MM.1S (cell line): ENCODE measurements around the gene MTMR12.

Experiments used
- EZH2 ChIP-seq: fragments of 300-600 bp; sonication (generic); optimal IDR thresholded peaks from 2 replicates; pipeline ENCODE3; 2017; ENCODE audit warnings: low read depth, mild to moderate bottlenecking, antibody characterized with exemption, low read length, mixed read lengths
- EZH2phosphoT487 ChIP-seq: fragments of 300-600 bp; sonication (generic); IDR thresholded peaks from 2 replicates; pipeline ENCODE4 v1.6.1; 2018; ENCODE audit warnings: antibody characterized with exemption, low read length
- TF ChIP-seq, protein P1 (sequence below): fragments of 300-600 bp; sonication (generic); IDR thresholded peaks from 2 replicates; pipeline ENCODE4 v1.5.1; 2016; ENCODE audit warnings: antibody characterized with exemption, low read length, mixed read lengths

DNA sequence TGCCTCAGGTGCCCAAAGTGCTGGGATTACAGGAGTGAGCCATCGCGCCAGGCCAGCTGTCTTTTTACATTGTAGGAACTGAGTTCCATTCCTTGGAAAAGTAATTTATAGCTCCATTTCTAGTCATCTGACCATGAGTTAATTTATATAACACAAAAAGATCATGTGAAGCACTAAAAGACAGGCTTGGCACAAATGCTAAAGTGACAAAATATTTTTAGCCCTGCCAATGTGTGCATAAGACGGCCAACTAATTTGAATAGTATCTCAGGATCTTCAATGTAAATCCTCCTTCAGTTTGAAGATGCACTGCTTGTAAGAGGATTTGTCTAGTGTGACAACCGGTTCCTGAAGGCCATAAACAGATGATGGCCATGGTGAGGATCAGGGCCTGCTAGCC is 49.1 kb downstream of the MTMR12 start:
- TF ChIP-seq, protein P1, sequence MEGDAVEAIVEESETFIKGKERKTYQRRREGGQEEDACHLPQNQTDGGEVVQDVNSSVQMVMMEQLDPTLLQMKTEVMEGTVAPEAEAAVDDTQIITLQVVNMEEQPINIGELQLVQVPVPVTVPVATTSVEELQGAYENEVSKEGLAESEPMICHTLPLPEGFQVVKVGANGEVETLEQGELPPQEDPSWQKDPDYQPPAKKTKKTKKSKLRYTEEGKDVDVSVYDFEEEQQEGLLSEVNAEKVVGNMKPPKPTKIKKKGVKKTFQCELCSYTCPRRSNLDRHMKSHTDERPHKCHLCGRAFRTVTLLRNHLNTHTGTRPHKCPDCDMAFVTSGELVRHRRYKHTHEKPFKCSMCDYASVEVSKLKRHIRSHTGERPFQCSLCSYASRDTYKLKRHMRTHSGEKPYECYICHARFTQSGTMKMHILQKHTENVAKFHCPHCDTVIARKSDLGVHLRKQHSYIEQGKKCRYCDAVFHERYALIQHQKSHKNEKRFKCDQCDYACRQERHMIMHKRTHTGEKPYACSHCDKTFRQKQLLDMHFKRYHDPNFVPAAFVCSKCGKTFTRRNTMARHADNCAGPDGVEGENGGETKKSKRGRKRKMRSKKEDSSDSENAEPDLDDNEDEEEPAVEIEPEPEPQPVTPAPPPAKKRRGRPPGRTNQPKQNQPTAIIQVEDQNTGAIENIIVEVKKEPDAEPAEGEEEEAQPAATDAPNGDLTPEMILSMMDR = no peak
- TF ChIP-seq EZH2 (no peak), EZH2phosphoT487 (no peak)
